ENCODE results near the gene MAPK4. TPM values are rescaled to one million over a fixed set of nuclear protein-coding genes. Genes with fewer than 3 reads are reported as not detected.

MAPK4 gene
- total RNA-seq, 1 donor from 2014 or later, result not detected

GRCh38 chr18:50610349-50610748, 50.5 kb downstream of the MAPK4 start:
- no peak for DNase-seq
- no peak overlapping the region for H3K4me3 Mint-ChIP-seq
- no peak for ATAC-seq (ENCODE audit: low read depth)
- TF ChIP-seq CTCF (IDR thresholded peaks at IDR 0.05), result no peak
- peaks cover 10% of the 10 kb centered on the region for H3K9me3 Mint-ChIP-seq
- peaks cover 5% of the 10 kb centered on the region for H3K27me3 Mint-ChIP-seq
- no peak overlapping the region for H3K27ac Mint-ChIP-seq
- ChIA-PET CTCF (no interaction called here), POLR2A (no interaction called here)
- intact Hi-C loops (cut with micrococcal nuclease), result no loop called here
- H3K36me3 Mint-ChIP-seq (ENCODE audit: low read depth), result no peaks in the 10 kb centered on the region
- H3K4me1 Mint-ChIP-seq, result no peaks in the 10 kb centered on the region

- H3K27me3 Mint-ChIP-seq, result peaks cover 8% of the 10 kb centered on the region
- H3K9me3 Mint-ChIP-seq, result peaks cover 10% of the 10 kb centered on the region
- H3K4me3 Mint-ChIP-seq, result no peak overlapping the region
- POLR2A ChIA-PET, result no interaction called here
- H3K27ac Mint-ChIP-seq, result no peak overlapping the region
- no peak for ATAC-seq (ENCODE audit: low read depth)
- H3K36me3 Mint-ChIP-seq (ENCODE audit: low read depth), result no peaks in the 10 kb centered on the region
- no peak for DNase-seq
- intact Hi-C loops (cut with micrococcal nuclease), result no loop called here
- no peaks in the 10 kb centered on the region for H3K4me1 Mint-ChIP-seq
- no peak for TF ChIP-seq CTCF (IDR thresholded peaks at IDR 0.05)
- CTCF ChIA-PET, result no interaction called here
These were observed 51.6 kb downstream of the MAPK4 start for GRCh38 chr18:50611529-50611941.

- peaks cover 13% of the 10 kb centered on the region for H3K27me3 Mint-ChIP-seq
- H3K4me1 Mint-ChIP-seq, result no peaks in the 10 kb centered on the region
- peaks cover 7% of the 10 kb centered on the region for H3K9me3 Mint-ChIP-seq
- H3K36me3 Mint-ChIP-seq (ENCODE audit: low read depth), result no peaks in the 10 kb centered on the region
- H3K4me3 Mint-ChIP-seq, result no peak overlapping the region
- ChIA-PET CTCF (no interaction called here), POLR2A (no interaction called here)
- intact Hi-C loops (cut with micrococcal nuclease), result no loop called here
- ATAC-seq (ENCODE audit: low read depth), result no peak
- no peak for TF ChIP-seq CTCF (IDR thresholded peaks at IDR 0.05)
- no peak overlapping the region for H3K27ac Mint-ChIP-seq
- DNase-seq, result no peak
These were observed 55.0 kb downstream of the MAPK4 start for GRCh38 chr18:50614838-50615237.

- Mint-ChIP-seq H3K27me3 (peaks cover 10% of the 10 kb centered on the region), H3K36me3 (ENCODE audit: low read depth) (no peaks in the 10 kb centered on the region), H3K27ac (no peak overlapping the region), H3K4me1 (no peaks in the 10 kb centered on the region), H3K9me3 (peaks cover 7% of the 10 kb centered on the region), H3K4me3 (no peak overlapping the region)
- CTCF ChIA-PET, result no interaction called here
- DNase-seq (no peak), ATAC-seq (ENCODE audit: low read depth) (no peak)
- no peak for TF ChIP-seq CTCF (IDR thresholded peaks at IDR 0.05)
- intact Hi-C loops (cut with micrococcal nuclease), result no loop called here
- POLR2A ChIA-PET, result no interaction called here
These were observed 56.7 kb downstream of the MAPK4 start for GRCh38 chr18:50616484-50617048.

GRCh38 chr18:50619861-50620275, 60.0 kb downstream of the MAPK4 start:
- intact Hi-C loops (cut with micrococcal nuclease), result no loop called here
- no peak for TF ChIP-seq CTCF (IDR thresholded peaks at IDR 0.05)
- Mint-ChIP-seq H3K9me3 (no peaks in the 10 kb centered on the region), H3K4me3 (no peak overlapping the region), H3K27me3 (peaks cover 18% of the 10 kb centered on the region), H3K27ac (no peak overlapping the region), H3K36me3 (ENCODE audit: low read depth) (no peaks in the 10 kb centered on the region), H3K4me1 (no peaks in the 10 kb centered on the region)
- ChIA-PET POLR2A (no interaction called here), CTCF (no interaction called here)
- ATAC-seq (ENCODE audit: low read depth) (no peak), DNase-seq (no peak)
